CD1c-positive myeloid dendritic cell (primary cell): ENCODE measurements around the gene CTNNBIP1.
"Not testable (repeated sequence)": the region's sequence is repeated elsewhere in the genome, so short reads cannot be mapped to it uniquely, and the experiment has no call there.

Source experiments
- DNase-seq: peaks from one replicate; pipeline ENCODE4 v3.0.0-alpha.2; 2016; ENCODE audit errors: extremely low spot score

The CTNNBIP1 gene

GRCh38 chr1:9833632-9834031, 76.4 kb downstream of the CTNNBIP1 start:
- peak; percentile 23 for DNase-seq

- DNase-seq: peak; percentile 29
These were observed 82.4 kb downstream of the CTNNBIP1 start for GRCh38 chr1:9827558-9828185.

GRCh38 chr1:9826616-9827015, 83.5 kb downstream of the CTNNBIP1 start:
- DNase-seq: no peak

- no peak for DNase-seq
These were observed 84.0 kb downstream of the CTNNBIP1 start for GRCh38 chr1:9826087-9826486.

GRCh38 chr1:9825093-9826074, 84.7 kb downstream of the CTNNBIP1 start:
- peak; percentile 83 for DNase-seq

GRCh38 chr1:9824702-9825089, 85.4 kb downstream of the CTNNBIP1 start:
- no peak for DNase-seq

- peak; percentile 88 for DNase-seq
These were observed 85.9 kb downstream of the CTNNBIP1 start, which contains the start of gene CLSTN1 for GRCh38 chr1:9823943-9824701. Gene CLSTN1, minus strand, starts transcription at chr1:9823965. Its CDS starts 232 bp downstream, at chr1:9823733.

GRCh38 chr1:9823693-9823942, 86.5 kb downstream of the CTNNBIP1 start:
- DNase-seq: no peak

GRCh38 chr1:9822897-9823692, 87.0 kb downstream of the CTNNBIP1 start:
- DNase-seq: peak; percentile 70

- no peak for DNase-seq
These were observed 87.6 kb downstream of the CTNNBIP1 start for GRCh38 chr1:9822490-9822889.

GRCh38 chr1:9821710-9822109, 88.4 kb downstream of the CTNNBIP1 start:
- no peak for DNase-seq

- DNase-seq: no peak
These were observed 89.5 kb downstream of the CTNNBIP1 start for GRCh38 chr1:9820521-9820920.

- no peak for DNase-seq
These were observed 92.3 kb downstream of the CTNNBIP1 start for GRCh38 chr1:9817734-9818133.

- no peak for DNase-seq
These were observed 93.9 kb downstream of the CTNNBIP1 start for GRCh38 chr1:9816199-9816598.

GRCh38 chr1:9815150-9815549, 94.9 kb downstream of the CTNNBIP1 start:
- no peak for DNase-seq

GRCh38 chr1:9814619-9815018, 95.5 kb downstream of the CTNNBIP1 start:
- DNase-seq: no peak

GRCh38 chr1:9811239-9811966, 98.7 kb downstream of the CTNNBIP1 start:
- DNase-seq: no peak

- DNase-seq: no peak
These were observed 101.0 kb downstream of the CTNNBIP1 start for GRCh38 chr1:9809100-9809510.

GRCh38 chr1:9808459-9808858, 101.6 kb downstream of the CTNNBIP1 start:
- no peak for DNase-seq

- no peak for DNase-seq
These were observed 102.5 kb downstream of the CTNNBIP1 start for GRCh38 chr1:9807541-9807940.

- DNase-seq: not testable (repeated sequence)
These were observed 104.1 kb downstream of the CTNNBIP1 start for GRCh38 chr1:9805972-9806371.
